Liver (tissue), 10 donors: ENCODE measurements around the gene DEFB131B. TPM values are rescaled to one million over a fixed set of nuclear protein-coding genes. Genes with fewer than 3 reads are reported as not detected.

ENCODE experiments used
- DNase-seq: peaks from one replicate; pipeline ENCODE4 v3.0.0-alpha.2; 2017; ENCODE audit warnings: low spot score
- H3K27ac ChIP-seq, 2 donors: one replicate each; pipeline ENCODE4 v1.7.0; 2013; ENCODE audit warnings: inconsistent platforms in 2 of 2, low read length in 2 of 2, control low read depth in 1 of 2, low read depth in 1 of 2, mild to moderate bottlenecking in 1 of 2
- H3K27me3 ChIP-seq, 4 donors: one replicate each; pipeline versions ENCODE4 v1.6.1 to v1.7.0; 2013; ENCODE audit warnings: low read length in 3 of 4, inconsistent platforms in 1 of 4, mild to moderate bottlenecking in 1 of 4, moderate library complexity in 1 of 4; ENCODE audit not compliant: control insufficient read depth in 4 of 4, insufficient read depth in 4 of 4
- H3K36me3 ChIP-seq, 4 donors: one replicate each; pipeline versions ENCODE4 v1.6.1 to v1.7.0; 2013; ENCODE audit warnings: low read length in 3 of 4, mild to moderate bottlenecking in 3 of 4, low read depth in 1 of 4, moderate library complexity in 1 of 4; ENCODE audit not compliant: control insufficient read depth in 4 of 4, insufficient read depth in 3 of 4
- H3K4me1 ChIP-seq, 4 donors: one replicate each; pipeline versions ENCODE4 v1.6.1 to v1.7.0; 2013; ENCODE audit warnings: low read length in 3 of 4, mild to moderate bottlenecking in 3 of 4, moderate library complexity in 1 of 4; ENCODE audit not compliant: control insufficient read depth in 4 of 4, insufficient read depth in 4 of 4
- H3K4me3 ChIP-seq, 3 donors: one replicate each; pipeline versions ENCODE4 v1.6.1 to v1.7.0; 2013; ENCODE audit warnings: low read length in 3 of 3, control low read depth in 1 of 3, low read depth in 1 of 3, mild to moderate bottlenecking in 1 of 3
- H3K9ac ChIP-seq, 2 donors: one replicate each; pipeline ENCODE4 v1.7.0; 2013; ENCODE audit warnings: low read length in 2 of 2, mild to moderate bottlenecking in 2 of 2, moderate library complexity in 2 of 2, control low read depth in 1 of 2, low read depth in 1 of 2
- H3K9me3 ChIP-seq, 4 donors: one replicate each; pipeline versions ENCODE4 v1.6.1 to v1.7.0; 2013; ENCODE audit warnings: low read length in 3 of 4; ENCODE audit not compliant: control insufficient read depth in 4 of 4
- CTCF ChIP-seq: fragments of 150-350 bp; IDR thresholded peaks from 2 replicates; pipeline ENCODE4 v1.5.1; 2017; ENCODE audit warnings: improper control_type of control experiment, low read depth, low read length; ENCODE audit not compliant: missing input control
- GABPA ChIP-seq, 2 donors: IDR thresholded peaks in 1 of 2; conservative IDR thresholded peaks in 1 of 2; 2 replicates each; pipeline ENCODE4 v1.6.1; 2016; ENCODE audit warnings: antibody characterized with exemption in 2 of 2, mild to moderate bottlenecking in 1 of 2, moderate library complexity in 1 of 2
- HNF4G ChIP-seq: IDR thresholded peaks from 2 replicates; pipeline ENCODE4 v1.6.1; 2016; ENCODE audit warnings: antibody characterized with exemption
- MAX ChIP-seq: IDR thresholded peaks from 2 replicates; pipeline ENCODE4 v1.6.1; 2016; ENCODE audit warnings: antibody characterized with exemption
- RAD21 ChIP-seq, 2 donors: IDR thresholded peaks; 2 replicates each; pipeline ENCODE4 v1.6.1; 2016; ENCODE audit warnings: antibody characterized with exemption in 2 of 2, mild to moderate bottlenecking in 2 of 2
- WGBS: extraction: QIAGEN DNeasy Blood & Tissue Kit; methylation state at CpG from one replicate; pipeline ENCODE4 v1.1.7; 2013; 5-methylcytosine and 5-hydroxymethylcytosine counted together
- polyA plus RNA-seq, 2 donors: library from polyadenylated mRNA; stranded (reverse) in 1 of 2; unstranded in 1 of 2; fragments of 200-250 nt in 1 of 2; fragments of >200 nt in 1 of 2; fragmentation: Nextera tagmentation in 1 of 2; extraction: Ambion mirVana in 1 of 2; gene quantifications; one replicate each; pipeline versions ENCODE4 v1.2.1 to v1.2.3, GENCODE V29; 2013 to 2015
- small RNA-seq: library from RNA; depleted of rRNA; stranded (forward); fragments of <200 nt; gene quantifications from one replicate; pipeline ENCODE3, GENCODE V24; 2014
- total RNA-seq, 2 donors: library from RNA; depleted of rRNA; stranded (reverse); fragments of >200 nt; gene quantifications; one replicate each; pipeline ENCODE4 v1.2.3, GENCODE V29; 2014
- donor health status: healthy.
- donor health status: healthy.
- donor health status: healthy.
- donor health status: healthy.
- donor health status: healthy.

The DEFB131B gene
- total and polyA plus RNA-seq, 4 donors = not detected

GRCh38 chr11:71933141-71933933 lies 55.1 kb downstream of the DEFB131B start:
- no peak overlapping the region for H3K27ac ChIP-seq

More at GRCh38 chr11:71933141-71933933, 55.1 kb downstream of the DEFB131B start:
- H3K4me3 ChIP-seq = no peak overlapping the region
- WGBS = 87% methylated on average over 4 of the region's 4 CpGs
- DNase-seq = no peak
- no peaks in the 10 kb centered on the region for H3K27me3 ChIP-seq
- no peaks in the 10 kb centered on the region for H3K9me3 ChIP-seq
- no peak overlapping the region for H3K9ac ChIP-seq
- TF ChIP-seq HNF4G (no peak), RAD21 (IDR thresholded peaks at IDR 0.05) (no peak), MAX (no peak), CTCF (no peak), GABPA (IDR thresholded peaks at IDR 0.05 in 1 of 2, conservative IDR thresholded peaks at IDR 0.05 in 1 of 2) (no peak)
- H3K4me1 ChIP-seq = peaks cover 6 to 41% (median 32%) of the 10 kb centered on the region in 4 donors
- H3K36me3 ChIP-seq = no peaks in the 10 kb centered on the region

Small RNAs within 50 kb of the gene (small RNA-seq; reads per million reads assigned to genes)
- gene RNA5SP342 = not detected

Other genes starting within 250 kb of the DEFB131B start
- gene DEFB108B, start 45.3 kb upstream of the DEFB131B start, total RNA-seq = not detected
- not detected for gene DEFB108B, start 45.3 kb upstream of the DEFB131B start, polyA plus RNA-seq
- gene XNDC1N, start 50.1 kb downstream of the DEFB131B start, total RNA-seq = 1 to 10 TPM; 5.6 to 7.9 TPM
- gene XNDC1N, start 50.1 kb downstream of the DEFB131B start, polyA plus RNA-seq = 1 to 10 TPM in 1 of 2 donors, under 1 TPM in 1; 0.59 to 2.1 TPM
- 10 to 100 TPM; 11.9 to 31.1 TPM for gene RNF121, start 50.6 kb downstream of the DEFB131B start, total RNA-seq
- gene RNF121, start 50.6 kb downstream of the DEFB131B start, polyA plus RNA-seq = 10 to 100 TPM; 10.2 to 16.5 TPM
- gene IL18BP, start 120.5 kb downstream of the DEFB131B start, total RNA-seq = 1 to 10 TPM; 2.4 to 5.9 TPM
- gene IL18BP, start 120.5 kb downstream of the DEFB131B start, polyA plus RNA-seq = 1 to 10 TPM; 2.6 to 6.3 TPM
- gene NUMA1, start 202.1 kb downstream of the DEFB131B start, total RNA-seq = 10 to 100 TPM; 55.1 to 93.2 TPM
- 10 to 100 TPM; 19.5 to 29.2 TPM for gene NUMA1, start 202.1 kb downstream of the DEFB131B start, polyA plus RNA-seq
- 1 to 10 TPM; 1.9 to 3.4 TPM for gene LRRC51, start 202.4 kb downstream of the DEFB131B start, total RNA-seq
- 1 to 10 TPM; 2.9 to 3.7 TPM for gene LRRC51, start 202.4 kb downstream of the DEFB131B start, polyA plus RNA-seq
- 10 to 100 TPM; 30.5 to 47.2 TPM for gene LAMTOR1, start 224.8 kb downstream of the DEFB131B start, total RNA-seq
- 10 to 100 TPM; 70.1 to 74.0 TPM for gene LAMTOR1, start 224.8 kb downstream of the DEFB131B start, polyA plus RNA-seq
- under 1 TPM in 1 of 2 donors, not detected in 1; 0.33 TPM for gene TOMT, start 227.5 kb downstream of the DEFB131B start, total RNA-seq
- not detected for gene TOMT, start 227.5 kb downstream of the DEFB131B start, polyA plus RNA-seq
- gene ANAPC15, start 234.2 kb downstream of the DEFB131B start, total RNA-seq = 10 to 100 TPM in 1 of 2 donors, 1 to 10 TPM in 1; 8.4 to 10.4 TPM
- 10 to 100 TPM; 19.6 to 22.4 TPM for gene ANAPC15, start 234.2 kb downstream of the DEFB131B start, polyA plus RNA-seq